ENCODE data around the gene PLEKHM3.

PLEKHM3 gene

GRCh38 chr2:207779523-207779922 lies 245.8 kb downstream of the PLEKHM3 start:
- Mint-ChIP-seq H3K9me3 (no peaks in the 10 kb centered on the region), H3K27ac (no peak overlapping the region), H3K36me3 (ENCODE audit: low read depth) (no peaks in the 10 kb centered on the region)

DNA sequence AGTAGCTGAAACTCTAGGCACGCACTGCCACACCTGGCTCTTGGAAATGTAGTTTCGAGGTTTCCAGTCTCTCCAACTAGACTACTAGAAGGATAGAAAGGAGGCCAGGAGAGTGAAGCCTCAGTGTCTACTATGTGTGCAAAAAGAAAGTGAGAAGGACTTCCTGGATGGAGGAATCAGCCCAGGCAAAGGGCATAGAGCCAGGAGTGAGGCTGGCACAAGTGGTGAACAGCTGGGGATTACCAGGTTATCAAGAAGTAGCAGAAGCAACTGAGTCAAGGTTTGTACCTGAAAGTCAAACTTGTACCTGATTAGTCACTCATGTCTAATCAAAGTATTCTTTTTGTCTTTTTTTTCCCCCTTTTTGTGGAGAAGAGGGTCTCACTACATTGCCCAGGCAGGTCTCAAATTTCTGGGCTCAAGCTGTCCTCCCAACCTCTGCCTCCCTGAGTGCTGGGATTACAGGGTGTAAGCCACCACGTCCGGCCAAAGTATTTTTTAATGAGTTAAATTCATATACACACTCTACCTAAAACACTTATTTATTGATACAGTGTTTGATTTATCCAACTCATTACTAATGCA lies 246.9 kb downstream of the PLEKHM3 start:
- H3K27me3 Mint-ChIP-seq (ENCODE audit: low read depth): peaks cover 11% of the 10 kb centered on the region

More at GRCh38 chr2:207779523-207779922, 245.8 kb downstream of the PLEKHM3 start:
- peaks cover 6% of the 10 kb centered on the region for H3K4me1 Mint-ChIP-seq (ENCODE audit: low read depth)
- no peak overlapping the region for H3K4me3 Mint-ChIP-seq
- peaks cover 9% of the 10 kb centered on the region for H3K27me3 Mint-ChIP-seq (ENCODE audit: low read depth)

DNA sequence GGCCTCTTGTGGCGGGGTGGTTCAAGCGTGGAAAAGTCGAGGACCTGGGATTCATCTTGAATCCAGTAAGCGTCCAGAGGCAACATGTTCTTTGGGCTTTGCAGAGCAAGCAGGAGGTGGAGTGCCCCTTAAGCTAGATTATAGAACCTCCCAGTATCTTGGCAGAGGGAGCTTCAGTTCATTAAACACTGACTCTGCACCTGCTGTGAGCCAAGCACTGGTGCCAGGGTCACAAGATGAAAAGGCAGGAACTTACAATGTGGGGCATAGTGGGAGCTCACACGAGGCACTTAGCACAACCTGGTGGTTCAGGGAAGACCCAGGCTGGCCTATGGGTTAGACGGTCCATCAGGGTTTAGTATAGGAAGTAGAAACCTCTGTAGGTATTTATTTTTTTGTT lies 248.2 kb downstream of the PLEKHM3 start:
- Mint-ChIP-seq H3K4me3 (no peak overlapping the region), H3K4me1 (ENCODE audit: low read depth) (peaks cover 6% of the 10 kb centered on the region), H3K9me3 (no peaks in the 10 kb centered on the region), H3K27me3 (ENCODE audit: low read depth) (peaks cover 17% of the 10 kb centered on the region), H3K36me3 (ENCODE audit: low read depth) (no peaks in the 10 kb centered on the region), H3K27ac (no peak overlapping the region)

More for the DNA sequence above, 246.9 kb downstream of the PLEKHM3 start:
- Mint-ChIP-seq H3K9me3 (no peaks in the 10 kb centered on the region), H3K4me3 (no peak overlapping the region), H3K27ac (no peak overlapping the region), H3K4me1 (ENCODE audit: low read depth) (peaks cover 6% of the 10 kb centered on the region), H3K36me3 (ENCODE audit: low read depth) (no peaks in the 10 kb centered on the region)

DNA sequence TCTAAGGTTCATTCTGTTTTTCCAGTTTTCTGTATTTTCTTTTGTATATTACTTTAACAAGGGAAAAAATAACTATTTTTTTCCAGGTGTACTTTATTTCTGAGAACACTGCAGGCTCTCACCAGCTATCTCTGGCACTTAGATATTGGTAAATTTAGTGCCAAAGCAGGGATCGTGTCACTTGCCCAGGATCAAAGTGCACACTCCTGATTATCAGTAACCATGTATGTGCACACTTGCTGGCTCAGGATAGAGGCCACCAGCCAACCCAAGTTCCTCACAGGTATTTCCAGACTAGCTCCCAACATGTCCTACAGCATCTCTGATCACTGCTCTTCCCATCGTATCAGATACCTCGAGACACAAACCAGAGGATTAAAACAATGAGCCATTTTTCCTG lies 249.9 kb downstream of the PLEKHM3 start:
- Mint-ChIP-seq H3K36me3 (ENCODE audit: low read depth) (no peaks in the 10 kb centered on the region), H3K27me3 (ENCODE audit: low read depth) (peaks cover 30% of the 10 kb centered on the region), H3K4me3 (no peak overlapping the region), H3K27ac (no peak overlapping the region), H3K9me3 (no peaks in the 10 kb centered on the region), H3K4me1 (ENCODE audit: low read depth) (peaks cover 12% of the 10 kb centered on the region)

DNA sequence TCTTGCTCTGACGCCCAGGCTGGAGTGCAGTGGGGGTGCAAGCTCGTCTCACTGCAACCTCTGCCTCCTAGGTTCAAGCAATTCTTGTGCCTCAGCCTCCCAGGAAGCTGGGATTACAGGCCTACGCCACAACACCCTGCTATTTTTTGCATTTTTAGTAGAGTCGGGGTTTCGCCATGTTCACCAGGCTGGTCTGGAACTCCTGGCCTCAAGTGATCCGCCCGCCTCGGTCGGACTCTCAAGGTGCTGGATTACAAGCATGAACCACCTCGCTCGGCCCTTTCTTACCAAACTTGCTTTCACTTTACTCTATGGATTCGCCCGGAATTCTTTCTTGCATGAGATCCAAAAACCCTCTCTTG lies 252.5 kb downstream of the PLEKHM3 start:
- Mint-ChIP-seq H3K9me3 (no peaks in the 10 kb centered on the region), H3K4me1 (ENCODE audit: low read depth) (peaks cover 21% of the 10 kb centered on the region), H3K27ac (no peak overlapping the region), H3K36me3 (ENCODE audit: low read depth) (no peaks in the 10 kb centered on the region), H3K27me3 (ENCODE audit: low read depth) (peaks cover 35% of the 10 kb centered on the region), H3K4me3 (no peak overlapping the region)

DNA sequence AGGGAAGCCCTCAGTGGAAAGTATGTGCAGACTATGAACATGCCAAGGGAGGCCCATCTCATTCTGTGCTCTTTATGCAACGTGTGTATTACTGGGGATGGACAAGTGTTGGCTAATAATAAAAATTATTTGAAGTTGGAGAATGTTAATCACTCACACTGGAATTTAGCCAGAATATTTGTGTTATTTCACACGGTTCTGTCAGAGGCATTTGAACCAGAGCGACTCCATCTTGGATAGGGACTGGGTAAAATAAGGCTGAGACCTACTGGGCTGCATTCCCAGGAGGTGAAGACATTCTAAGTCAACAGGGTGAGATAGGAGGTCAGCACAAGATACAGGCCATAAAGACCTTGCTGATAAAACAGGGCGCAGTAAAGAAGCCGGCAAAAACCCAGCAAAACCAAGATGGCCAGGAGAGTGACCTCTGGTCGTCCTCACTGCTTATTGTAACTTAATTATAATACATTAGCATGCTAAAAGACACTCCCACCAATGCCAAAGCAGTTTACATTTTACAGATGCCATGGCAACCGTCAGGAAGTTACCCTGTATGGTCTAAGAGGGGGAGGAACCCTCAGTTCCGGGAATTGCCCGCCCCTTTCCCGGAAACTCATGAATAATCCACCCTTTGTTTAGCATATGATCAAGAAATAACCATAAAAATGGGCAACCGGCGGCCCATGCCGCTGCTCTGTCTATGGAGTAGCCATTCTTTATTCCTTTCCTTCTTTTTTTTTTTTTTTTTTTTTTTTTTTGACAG lies 253.1 kb downstream of the PLEKHM3 start:
- no peak overlapping the region for H3K27ac Mint-ChIP-seq
- peaks cover 41% of the 10 kb centered on the region for H3K27me3 Mint-ChIP-seq (ENCODE audit: low read depth)
- no peak overlapping the region for H3K4me3 Mint-ChIP-seq
- H3K36me3 Mint-ChIP-seq (ENCODE audit: low read depth): no peaks in the 10 kb centered on the region
- peaks cover 21% of the 10 kb centered on the region for H3K4me1 Mint-ChIP-seq (ENCODE audit: low read depth)
- no peaks in the 10 kb centered on the region for H3K9me3 Mint-ChIP-seq

DNA sequence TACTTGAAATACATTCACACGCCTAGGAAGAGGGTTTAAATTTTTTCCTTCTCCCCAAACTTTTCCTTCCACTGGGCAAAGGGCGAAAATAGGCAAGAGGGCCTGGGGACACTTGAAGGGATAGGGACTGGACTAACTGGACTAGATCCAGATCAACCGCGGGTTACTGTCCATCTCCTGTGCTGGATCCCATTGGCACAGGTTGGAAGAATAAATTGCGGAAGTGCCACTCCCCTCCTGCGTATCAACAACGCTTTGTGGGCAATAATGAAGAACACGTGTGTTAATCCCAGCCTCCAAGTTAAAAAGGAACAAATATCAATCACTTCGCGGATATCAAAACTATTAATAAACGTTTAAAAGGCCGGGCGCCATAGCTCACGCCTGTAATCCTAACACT lies 253.9 kb downstream of the PLEKHM3 start:
- Mint-ChIP-seq H3K4me3 (no peak overlapping the region), H3K27me3 (ENCODE audit: low read depth) (peaks cover 47% of the 10 kb centered on the region), H3K27ac (no peak overlapping the region), H3K36me3 (ENCODE audit: low read depth) (no peaks in the 10 kb centered on the region), H3K4me1 (ENCODE audit: low read depth) (peaks cover 22% of the 10 kb centered on the region), H3K9me3 (no peaks in the 10 kb centered on the region)

Data from T-helper 1 cell treated with Interleukin-12 subunit alpha and Interleukin-12 subunit beta and Interleukin-4 antibody, amounts not matched to agents 30 μg/mL and 1 μg/mL, for 36 hours (primary cell).